Measurements from ENCODE around the gene SLC39A10.
"Not testable (repeated sequence)": the region's sequence is repeated elsewhere in the genome, so short reads cannot be mapped to it uniquely, and the experiment has no call there.

SLC39A10 gene

GRCh38 chr2:195647302-195647701 lies 9.7 kb upstream of the SLC39A10 start:
- DNase-seq = no peak

GRCh38 chr2:195648370-195648769 lies 8.7 kb upstream of the SLC39A10 start:
- not testable (repeated sequence) for DNase-seq

GRCh38 chr2:195648787-195649186 lies 8.2 kb upstream of the SLC39A10 start:
- no peak for DNase-seq

- DNase-seq = no peak
Measured at GRCh38 chr2:195649629-195650190, 7.3 kb upstream of the SLC39A10 start.

GRCh38 chr2:195651046-195651445 lies 6.0 kb upstream of the SLC39A10 start:
- DNase-seq = no peak

- no peak for DNase-seq
Measured at GRCh38 chr2:195652911-195653310, 4.1 kb upstream of the SLC39A10 start.

GRCh38 chr2:195656161-195656858 lies 716 bp upstream of the SLC39A10 start:
- no peak for DNase-seq

- peak; percentile 63 for DNase-seq
Measured at GRCh38 chr2:195657634-195658540, 861 bp downstream of the SLC39A10 start.

- peak; percentile 60 for DNase-seq
Measured at GRCh38 chr2:195658541-195658890, 1.5 kb downstream of the SLC39A10 start.

GRCh38 chr2:195659114-195659513 lies 2.1 kb downstream of the SLC39A10 start:
- DNase-seq = peak; percentile 57

GRCh38 chr2:195659982-195660890 lies 3.2 kb downstream of the SLC39A10 start:
- DNase-seq = peak; percentile 39

- no peak for DNase-seq
Measured at GRCh38 chr2:195662138-195662537, 5.1 kb downstream of the SLC39A10 start.

- no peak for DNase-seq
Measured at GRCh38 chr2:195663007-195663406, 6.0 kb downstream of the SLC39A10 start.

- DNase-seq = no peak
Measured at GRCh38 chr2:195664528-195664927, 7.5 kb downstream of the SLC39A10 start.

- DNase-seq = not testable (repeated sequence)
Measured at GRCh38 chr2:195665153-195665552, 8.1 kb downstream of the SLC39A10 start.

- no peak for DNase-seq
Measured at GRCh38 chr2:195666113-195666712, 9.2 kb downstream of the SLC39A10 start.

- DNase-seq = no peak
Measured at GRCh38 chr2:195667974-195668373, 10.9 kb downstream of the SLC39A10 start.

GRCh38 chr2:195670191-195670590 lies 13.2 kb downstream of the SLC39A10 start:
- no peak for DNase-seq

GRCh38 chr2:195671563-195671962 lies 14.5 kb downstream of the SLC39A10 start:
- DNase-seq = no peak

- no peak for DNase-seq
Measured at GRCh38 chr2:195672674-195673073, 15.6 kb downstream of the SLC39A10 start.

GRCh38 chr2:195674491-195675221 lies 17.6 kb downstream of the SLC39A10 start:
- no peak for DNase-seq

Measured in DMS79 treated with DMSO at 0.1 percent for 48 hours (cell line).